Lower leg skin (tissue), 4 donors: Measurements from ENCODE around the gene ANXA4. TPM values are rescaled to one million over a fixed set of nuclear protein-coding genes. Genes with fewer than 3 reads are reported as not detected.
A peak's percentile ranks its signal among the peaks of the same experiment; 100 is the strongest.

ENCODE experiments used
- DNase-seq, 2 donors: peaks; one replicate each; pipeline ENCODE4 v3.0.0-alpha.2; 2019; ENCODE audit warnings: low spot score in 2 of 2
- H3K4me3 ChIP-seq: fragments of 200-600 bp; sonication (generic); 2 replicates; pipeline ENCODE4 v1.5.1; 2017; ENCODE audit warnings: mild to moderate bottlenecking, low read depth; ENCODE audit not compliant: poor library complexity, severe bottlenecking
- CTCF ChIP-seq, 3 donors: fragments of 450-650 bp; IDR thresholded peaks; one replicate each; pipeline ENCODE4 v1.5.1; 2016; ENCODE audit warnings: antibody characterized with exemption in 3 of 3, mild to moderate bottlenecking in 3 of 3, moderate library complexity in 2 of 3
- POLR2A ChIP-seq, 2 donors: fragments of 450-650 bp; IDR thresholded peaks; one replicate each; pipeline ENCODE4 v1.6.1; 2016 to 2017; ENCODE audit warnings: antibody characterized with exemption in 2 of 2, mild to moderate bottlenecking in 1 of 2, moderate library complexity in 1 of 2
- WGBS, 2 donors: methylation state at CpG; one replicate each; pipeline ENCODE4 v1.1.5; 2018; 5-methylcytosine and 5-hydroxymethylcytosine counted together
- intact Hi-C: fragments of 100-400 bp; cut with DNase I; formaldehyde crosslinking; loops from one replicate; pipeline ENCODE4 v1.15.0; 2023; ENCODE audit warnings: low total_unique reads
- total RNA-seq, 4 donors: library from RNA; depleted of rRNA; stranded (reverse); fragments of >200 nt; gene quantifications; one replicate each; pipeline ENCODE4 v1.1.0, GENCODE V29; 2016

Gene ANXA4
- total RNA-seq, 4 donors from 2014 or later: 60.2 to 107 (median 64.9) TPM

GRCh38 chr2:69717861-69718273 is 24.1 kb upstream of the ANXA4 start:
- DNase-seq: no peak
- WGBS, 2 donors: 55 to 59% methylated on average over 2 of the region's 2 CpGs
- intact Hi-C loops: loop anchor here (2.0 kb wide), 1 partner anchor 157 kb away; no protein-coding TSS in a partner anchor
- no peak overlapping the region for H3K4me3 ChIP-seq
- no peak for TF ChIP-seq CTCF (IDR thresholded peaks at IDR 0.05)
- TF ChIP-seq POLR2A (IDR thresholded peaks at IDR 0.05): no peak

- TF ChIP-seq POLR2A (IDR thresholded peaks at IDR 0.05) (no peak), CTCF (IDR thresholded peaks at IDR 0.05) (no peak)
- no peak overlapping the region for H3K4me3 ChIP-seq
- 56 to 68% methylated on average over 5 of the region's 5 CpGs for WGBS, 2 donors
- intact Hi-C loops: loop anchor here (2.0 kb wide), 1 partner anchor 158 kb away; no protein-coding TSS in a partner anchor
- peak in 1 of 2 donors; percentile 20 for DNase-seq
Measured at GRCh38 chr2:69718338-69718965, 23.5 kb upstream of the ANXA4 start.

- DNase-seq: peak in 1 of 2 donors; percentile 20
- WGBS, 2 donors: 70 to 80% methylated on average over 1 of the region's 1 CpG
- TF ChIP-seq CTCF (IDR thresholded peaks at IDR 0.05): no peak
- TF ChIP-seq POLR2A (IDR thresholded peaks at IDR 0.05): no peak
- no peak overlapping the region for H3K4me3 ChIP-seq
- intact Hi-C loops: loop anchor here (5.0 kb wide), 1 partner anchor 92 kb away; no protein-coding TSS in a partner anchor
Measured at GRCh38 chr2:69720404-69720803, 21.5 kb upstream of the ANXA4 start.

GRCh38 chr2:69721022-69721421 is 20.9 kb upstream of the ANXA4 start:
- intact Hi-C loops: loop anchor here (5.0 kb wide), 1 partner anchor 91 kb away; no protein-coding TSS in a partner anchor
- DNase-seq: peak in 1 of 2 donors; percentile 17
- TF ChIP-seq CTCF (IDR thresholded peaks at IDR 0.05) (no peak), POLR2A (IDR thresholded peaks at IDR 0.05) (no peak)
- 82 to 84% methylated on average over 4 of the region's 4 CpGs for WGBS, 2 donors
- no peak overlapping the region for H3K4me3 ChIP-seq

- no peak for TF ChIP-seq CTCF (IDR thresholded peaks at IDR 0.05)
- TF ChIP-seq POLR2A (IDR thresholded peaks at IDR 0.05): no peak
- H3K4me3 ChIP-seq: no peak overlapping the region
- 91 to 92% methylated on average over 14 of the region's 14 CpGs for WGBS, 2 donors
- intact Hi-C loops: loop anchor here (5.0 kb wide), 1 partner anchor 89 kb away; no protein-coding TSS in a partner anchor
- peak in 1 of 2 donors; percentile 70 for DNase-seq
Measured at GRCh38 chr2:69723791-69724190, 18.1 kb upstream of the ANXA4 start.
